Chondrocyte (in vitro differentiated cells): Measurements from ENCODE around the gene IZUMO4. TPM values are rescaled to one million over a fixed set of nuclear protein-coding genes. Genes with fewer than 3 reads are reported as not detected.

Experiments
- DNase-seq: peaks from one replicate; pipeline ENCODE4 v3.0.0; 2021; ENCODE audit warnings: mixed read lengths, low spot score
- H3K27ac Mint-ChIP-seq: one replicate; pipeline ENCODE4 v1.8.0; 2021; ENCODE audit warnings: mild to moderate bottlenecking, moderate library complexity, mixed read lengths; ENCODE audit not compliant: unreplicated experiment
- H3K27me3 Mint-ChIP-seq: 2 replicates; pipeline ENCODE4 v1.8.0; 2021; ENCODE audit warnings: low read depth, mixed read lengths
- H3K36me3 Mint-ChIP-seq: 2 replicates; pipeline ENCODE4 v1.8.0; 2021; ENCODE audit warnings: low read depth, mixed read lengths
- H3K4me1 Mint-ChIP-seq: 2 replicates; pipeline ENCODE4 v1.8.0; 2021; ENCODE audit warnings: low read depth, mild to moderate bottlenecking, mixed read lengths
- H3K4me3 Mint-ChIP-seq: one replicate; pipeline ENCODE4 v1.8.0; 2021; ENCODE audit warnings: mild to moderate bottlenecking, moderate library complexity, mixed read lengths; ENCODE audit not compliant: unreplicated experiment
- H3K9me3 Mint-ChIP-seq: 2 replicates; pipeline ENCODE4 v1.8.0; 2021; ENCODE audit warnings: low read depth, mixed read lengths
- CTCF ChIP-seq: fragments of 200-600 bp; sonication (generic); IDR thresholded peaks from 2 replicates; pipeline ENCODE4 v1.5.0; 2021; ENCODE audit warnings: antibody characterized with exemption, mild to moderate bottlenecking, moderate library complexity
- long read RNA-seq: library from polyadenylated mRNA; stranded (forward); transcript quantifications from one replicate; pipeline ENCODE4 v2.0.0, GENCODE V29; 2021
- total RNA-seq: library from RNA; stranded (reverse); gene quantifications from 3 replicates; pipeline ENCODE4 v1.2.1, GENCODE V29; 2021

The IZUMO4 gene
- 2.4 to 3.9 TPM (median 3.2 TPM) in 3 replicates for total RNA-seq
- long read RNA-seq, result 0 reads

- peak; percentile 75 for TF ChIP-seq CTCF
- peak within 1 kb of the TSS; percentile 95 for H3K27ac Mint-ChIP-seq
- DNase-seq, result peak; percentile 99
- H3K9me3 Mint-ChIP-seq, result no peaks in the 10 kb centered on the region
- H3K4me3 Mint-ChIP-seq, result peak within 1 kb of the TSS; percentile 92
- no peaks in the 10 kb centered on the region for H3K27me3 Mint-ChIP-seq
- H3K36me3 Mint-ChIP-seq, result peaks cover under 1% of the 10 kb centered on the region
- H3K4me1 Mint-ChIP-seq, result peaks cover 28% of the 10 kb centered on the region
Measured at GRCh38 chr19:2096480-2097202, at the start of gene IZUMO4. TSS of gene IZUMO4 (plus strand) at chr19:2096915. CDS start at chr19:2096946, 31 bp downstream.

- Mint-ChIP-seq H3K27me3 (no peaks in the 10 kb centered on the region), H3K27ac (peak overlapping the region; percentile 17), H3K4me1 (peaks cover 37% of the 10 kb centered on the region), H3K36me3 (peaks cover 3% of the 10 kb centered on the region), H3K9me3 (no peaks in the 10 kb centered on the region), H3K4me3 (no peak overlapping the region)
- no peak for TF ChIP-seq CTCF
- DNase-seq, result no peak
Measured at GRCh38 chr19:2047076-2047448, 49.7 kb upstream of the IZUMO4 start.

- Mint-ChIP-seq H3K4me3 (peak overlapping the region; percentile 49), H3K9me3 (no peaks in the 10 kb centered on the region), H3K27me3 (no peaks in the 10 kb centered on the region), H3K36me3 (peaks cover 3% of the 10 kb centered on the region), H3K27ac (peak overlapping the region; percentile 24), H3K4me1 (peaks cover 37% of the 10 kb centered on the region)
- no peak for DNase-seq
- TF ChIP-seq CTCF, result no peak
Measured at GRCh38 chr19:2047449-2048103, 49.1 kb upstream of the IZUMO4 start.

- H3K36me3 Mint-ChIP-seq, result peaks cover 2% of the 10 kb centered on the region
- H3K9me3 Mint-ChIP-seq, result no peaks in the 10 kb centered on the region
- no peak for TF ChIP-seq CTCF
- H3K4me3 Mint-ChIP-seq, result peak overlapping the region; percentile 79
- no peak for DNase-seq
- H3K27ac Mint-ChIP-seq, result peak overlapping the region; percentile 24
- H3K4me1 Mint-ChIP-seq, result peaks cover 36% of the 10 kb centered on the region
- no peaks in the 10 kb centered on the region for H3K27me3 Mint-ChIP-seq
Measured at GRCh38 chr19:2048104-2048958, 48.4 kb upstream of the IZUMO4 start.
